DMS114 treated with DMSO at 0.1 percent for 48 hours (cell line): ENCODE results near the gene HBS1L.

Experiments
- DNase-seq: peaks from one replicate; lab custom pipeline; 2025; ENCODE audit not compliant: unreplicated experiment; lab: John Stamatoyannopoulos, UW

HBS1L gene

DNA sequence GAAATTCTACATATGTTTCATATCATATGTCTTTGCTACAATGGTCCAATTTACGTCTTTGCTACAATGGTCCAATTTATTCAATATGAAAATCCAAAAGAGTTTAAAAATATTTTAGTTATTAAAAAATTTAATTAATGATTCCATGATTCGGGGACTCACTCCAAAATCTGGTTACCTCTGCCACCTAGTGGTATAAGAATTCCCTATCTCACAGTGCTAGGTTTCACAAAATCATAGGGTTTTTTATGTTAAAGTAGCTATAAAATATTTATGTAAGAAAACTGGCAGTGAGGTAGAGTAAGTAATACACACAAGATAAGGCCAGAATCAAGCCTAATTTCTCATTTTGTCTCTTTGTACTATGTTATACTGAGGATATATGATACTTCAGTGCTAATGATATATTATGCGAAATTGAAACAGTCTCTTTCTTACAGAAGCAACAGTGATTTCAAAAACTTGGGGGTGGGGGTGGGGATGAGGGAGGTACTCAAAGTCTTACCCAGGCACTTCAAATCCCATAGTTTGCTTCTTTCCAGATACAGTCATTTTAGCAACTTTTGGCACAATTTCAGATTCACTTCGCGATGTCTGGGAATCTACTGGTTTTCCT, 52.3 kb downstream of the HBS1L start:
- DNase-seq: peak; percentile 9

DNA sequence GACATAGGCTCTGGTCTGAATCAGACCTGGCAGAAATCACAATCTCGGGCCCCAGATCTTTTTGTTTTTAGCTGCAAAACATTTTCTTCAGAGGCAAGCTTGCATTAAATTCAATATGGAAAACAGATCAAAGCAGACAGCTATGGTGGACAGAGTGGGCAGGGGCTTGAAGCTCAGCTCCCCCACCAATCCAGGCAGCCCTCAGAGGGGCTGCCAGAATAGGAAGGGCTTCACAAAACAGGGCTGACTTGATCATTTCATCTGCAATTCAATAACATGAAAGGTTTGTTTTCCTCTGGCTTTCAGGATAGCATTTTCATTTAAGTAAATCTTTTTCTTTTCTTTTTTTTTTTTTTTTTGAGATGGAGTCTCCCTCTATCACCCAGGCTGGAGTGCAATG, 55.5 kb downstream of the HBS1L start:
- no peak for DNase-seq

DNA sequence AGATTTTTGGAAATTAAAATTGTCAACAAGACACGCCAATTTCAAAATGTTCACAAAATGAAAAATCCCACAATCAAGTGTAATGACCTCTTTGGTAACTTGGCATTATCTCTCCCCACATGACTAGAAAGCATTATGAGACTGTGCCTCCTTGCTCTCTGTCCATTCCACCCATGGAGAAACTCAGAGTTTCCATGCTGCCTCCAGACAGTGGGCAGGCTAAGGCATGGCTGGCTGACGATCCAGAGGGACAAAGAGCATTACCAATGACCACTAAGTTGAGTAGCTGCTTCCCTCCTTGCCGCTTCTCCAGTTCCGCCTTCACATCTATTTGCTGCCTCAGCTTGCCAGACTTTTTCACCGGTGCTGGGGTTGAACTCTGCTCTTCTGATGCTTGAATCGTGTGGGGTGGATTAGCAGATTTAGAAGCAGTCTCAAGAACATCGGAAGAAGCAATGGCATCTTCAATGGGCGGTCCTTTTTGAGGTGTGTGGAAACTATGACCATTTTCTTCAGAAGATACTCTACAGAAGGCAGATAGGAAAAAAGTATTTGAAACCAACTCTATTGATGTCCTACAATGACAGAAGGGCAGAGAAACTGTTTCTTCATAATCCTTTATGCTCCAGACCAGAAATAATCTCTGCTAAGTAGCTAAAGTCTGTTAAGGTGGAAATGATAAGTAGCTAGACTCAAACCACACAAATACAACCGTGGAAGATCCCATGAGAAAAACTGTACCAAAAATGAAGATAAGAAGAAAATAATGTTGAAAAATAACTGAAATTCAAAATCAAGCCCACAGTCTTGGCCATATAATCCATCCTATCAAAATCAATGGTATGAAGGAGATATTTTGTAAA, 57.3 kb downstream of the HBS1L start:
- no peak for DNase-seq

DNA sequence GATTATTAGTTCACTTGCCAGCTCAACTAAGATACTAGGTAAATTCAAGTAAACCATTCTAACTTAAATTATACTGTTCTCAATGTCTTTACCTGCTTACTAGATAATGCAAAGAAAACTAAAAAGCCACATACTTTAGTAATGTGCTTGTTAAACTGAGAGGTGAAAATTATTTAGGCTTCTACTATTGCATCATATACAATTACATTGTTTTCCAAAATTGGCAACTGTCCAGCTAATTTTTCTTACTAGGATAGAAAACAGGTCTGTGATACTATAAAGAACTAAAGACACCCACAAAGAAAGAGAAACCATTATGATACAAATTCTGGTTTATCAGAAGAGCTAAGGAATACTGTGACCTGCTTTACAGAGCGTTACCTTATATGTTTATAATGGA, 59.1 kb downstream of the HBS1L start:
- no peak for DNase-seq

DNA sequence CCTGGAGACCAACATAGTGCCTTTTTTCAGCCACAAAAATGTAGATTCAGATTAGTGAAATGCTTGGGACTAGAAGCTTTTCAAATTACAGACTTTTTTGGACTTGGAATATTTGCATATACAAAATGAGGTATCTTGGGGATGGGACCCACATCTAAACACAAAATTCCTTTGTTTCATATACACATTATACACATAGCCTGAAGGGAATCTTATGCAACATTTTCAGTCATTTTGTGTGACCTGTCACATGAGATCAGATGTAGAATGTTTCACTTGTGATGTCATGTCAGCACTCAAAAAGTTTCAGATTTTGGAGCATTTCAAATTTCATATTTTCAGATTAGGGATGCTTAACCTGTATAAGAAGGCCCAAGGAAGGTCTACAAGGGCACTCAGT, 60.2 kb downstream of the HBS1L start:
- no peak for DNase-seq

DNA sequence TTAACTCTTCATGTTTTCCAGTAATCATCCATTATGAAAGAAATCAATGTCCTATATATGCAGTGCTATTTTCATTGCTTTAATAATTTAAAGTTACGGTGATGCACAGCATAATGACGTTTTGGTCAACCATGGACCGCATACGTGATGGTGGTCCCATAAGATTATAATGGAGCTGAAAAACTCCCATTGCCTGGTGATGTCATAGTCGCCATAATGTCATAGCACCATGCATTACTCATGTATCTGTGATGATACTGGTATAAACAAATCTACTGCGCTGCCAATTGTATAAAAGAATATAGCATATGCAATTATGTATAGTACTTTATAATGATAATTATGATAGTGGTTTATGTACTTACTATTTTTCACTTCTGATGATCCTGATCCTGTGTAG, 62.5 kb downstream of the HBS1L start:
- no peak for DNase-seq

DNA sequence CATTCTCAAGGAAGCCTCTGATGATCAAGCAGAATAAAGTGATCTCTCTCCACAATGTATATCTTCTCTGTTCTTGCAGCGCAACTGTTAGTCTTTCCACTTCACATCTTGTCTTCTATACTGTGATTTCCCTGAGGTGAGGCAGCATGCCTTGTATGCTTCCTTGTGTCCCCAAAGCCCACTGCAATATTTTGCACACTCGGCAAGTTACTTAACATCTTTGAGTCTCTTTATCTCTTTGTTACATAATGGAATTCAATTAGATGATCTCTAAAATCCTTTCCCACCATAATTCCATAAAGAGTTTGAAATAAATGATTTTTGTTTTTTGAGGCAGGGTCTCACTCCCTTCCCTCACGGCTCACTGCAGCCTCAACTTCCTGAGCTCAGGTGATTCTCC, 64.4 kb downstream of the HBS1L start:
- DNase-seq: no peak

DNA sequence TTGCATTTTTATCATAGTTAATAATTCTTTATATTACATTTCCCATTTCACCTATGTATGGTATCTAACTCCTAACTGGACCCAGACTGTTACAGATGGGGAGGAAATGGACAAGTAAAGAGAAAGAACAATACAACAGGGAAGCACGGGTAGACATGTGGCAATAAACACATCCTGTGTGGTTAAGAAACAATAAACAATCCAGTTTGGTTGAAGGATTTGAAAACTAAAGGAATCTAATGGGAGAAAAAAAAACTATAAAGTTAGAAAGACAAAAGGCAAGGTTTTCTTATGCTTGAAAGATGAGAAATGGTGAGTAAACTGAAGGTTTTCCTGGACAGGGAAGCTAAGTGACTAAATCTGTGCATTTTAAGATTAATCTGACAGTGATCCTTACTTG, 69.8 kb downstream of the HBS1L start:
- DNase-seq: no peak

DNA sequence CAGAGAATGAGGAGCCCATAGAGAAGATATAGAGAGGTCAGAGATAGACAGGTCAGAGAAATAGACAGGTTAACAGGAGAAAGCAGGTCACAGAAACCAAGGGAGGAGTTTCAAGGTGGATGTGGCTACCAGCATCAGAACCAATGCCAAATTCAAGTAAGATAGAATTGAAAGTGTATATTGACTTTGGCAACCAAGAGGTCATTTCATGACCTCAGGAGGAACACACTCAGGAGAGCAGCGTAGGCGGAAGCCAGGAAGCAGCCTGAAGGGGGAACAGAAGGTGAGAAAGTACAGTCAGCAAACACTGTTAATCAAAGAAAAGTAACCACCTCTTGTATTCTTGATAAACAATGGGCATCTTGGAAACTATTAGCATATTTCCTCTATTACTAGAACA, 70.8 kb downstream of the HBS1L start:
- no peak for DNase-seq

DNA sequence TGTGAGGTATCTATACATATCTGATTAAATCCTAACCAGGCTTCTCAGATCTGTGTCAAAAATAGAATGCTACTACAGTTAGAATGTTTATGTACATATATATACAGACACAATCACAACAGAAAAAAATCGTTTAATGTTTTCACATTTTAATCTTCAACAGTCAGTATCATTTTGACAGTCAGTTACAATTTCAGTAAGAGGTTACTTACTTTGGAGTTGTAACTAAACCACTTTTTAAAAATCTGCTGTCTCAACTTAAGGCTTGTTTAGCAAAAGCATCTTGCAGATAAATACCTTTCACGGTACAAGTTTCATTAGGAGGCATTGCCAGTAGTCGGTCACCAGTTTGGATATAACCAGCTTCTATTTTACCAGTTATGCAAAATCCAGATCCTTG, 72.5 kb downstream of the HBS1L start:
- no peak for DNase-seq

DNA sequence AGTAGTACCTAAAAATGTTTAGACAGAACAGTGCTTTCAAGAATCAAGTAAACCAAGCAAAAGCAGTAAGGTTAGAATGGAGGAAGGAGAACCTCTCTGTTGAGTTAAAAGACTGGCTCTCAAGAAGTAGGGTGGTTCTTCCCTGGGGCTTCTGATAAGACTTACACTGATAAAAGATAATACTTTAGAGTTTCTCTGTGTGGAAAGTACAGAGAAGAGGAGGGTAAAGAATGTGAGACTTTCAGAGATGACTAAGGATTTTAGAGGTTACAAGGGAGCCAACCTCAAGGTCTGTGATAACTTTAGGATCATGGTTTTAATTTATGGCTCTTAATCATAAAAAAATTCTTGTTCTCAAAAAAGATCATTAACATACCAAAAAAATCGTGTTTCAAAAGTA, 73.8 kb downstream of the HBS1L start:
- no peak for DNase-seq

DNA sequence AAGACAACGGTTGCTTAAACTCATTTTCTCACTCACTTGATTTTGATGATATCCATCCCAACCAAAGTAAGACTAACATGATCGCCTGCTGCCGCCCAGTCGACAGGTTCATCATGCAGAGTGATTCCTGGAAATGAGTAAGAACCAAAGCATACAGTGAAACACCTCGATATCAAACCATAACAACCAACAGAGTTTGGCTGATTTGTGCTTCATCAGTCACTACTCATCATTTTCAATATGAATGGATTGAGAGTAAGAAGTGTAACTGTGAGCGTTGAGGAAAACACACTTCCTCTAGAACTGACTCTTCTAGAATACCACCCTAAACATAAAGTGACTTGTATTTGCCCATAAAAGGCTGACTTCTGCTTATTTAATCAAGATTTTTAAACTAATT, 75.5 kb downstream of the HBS1L start:
- DNase-seq: no peak

DNA sequence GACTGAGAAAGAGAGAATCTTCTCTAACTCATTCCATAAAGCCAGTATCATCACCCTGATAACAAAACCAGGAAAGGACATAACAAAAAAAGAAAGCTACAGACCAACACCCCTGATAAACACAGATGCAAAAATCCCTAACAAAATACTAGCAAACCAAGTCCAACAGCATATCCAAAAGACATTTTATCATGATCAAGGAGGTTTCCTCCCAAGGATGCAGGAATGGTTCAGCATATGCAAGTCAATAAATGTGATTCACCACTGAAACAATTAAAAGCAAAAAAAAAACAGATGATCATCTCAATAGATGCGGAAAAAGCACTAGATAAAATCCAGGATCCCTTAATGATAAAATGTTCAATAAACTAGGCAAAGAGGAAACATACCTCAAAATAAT, 80.3 kb downstream of the HBS1L start:
- DNase-seq: no peak

DNA sequence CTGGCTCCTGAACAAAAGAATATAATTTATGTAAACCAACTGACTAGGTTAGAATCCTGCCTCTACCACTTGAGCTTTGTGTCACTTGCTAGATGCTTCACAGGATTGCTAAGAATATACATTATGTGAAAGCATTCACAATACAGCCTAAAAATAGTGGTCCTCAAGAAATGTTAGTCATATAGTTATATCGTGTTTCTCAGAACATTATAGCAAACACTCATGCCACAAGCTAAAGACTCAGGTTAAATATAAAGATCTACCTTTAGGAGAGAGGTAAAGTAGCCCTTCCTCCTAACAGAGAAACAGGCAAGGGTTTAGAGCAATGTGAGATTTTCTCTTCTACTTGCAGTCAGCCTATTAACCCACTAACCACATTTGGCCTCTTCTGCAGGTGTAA, 86.9 kb downstream of the HBS1L start:
- DNase-seq: no peak

DNA sequence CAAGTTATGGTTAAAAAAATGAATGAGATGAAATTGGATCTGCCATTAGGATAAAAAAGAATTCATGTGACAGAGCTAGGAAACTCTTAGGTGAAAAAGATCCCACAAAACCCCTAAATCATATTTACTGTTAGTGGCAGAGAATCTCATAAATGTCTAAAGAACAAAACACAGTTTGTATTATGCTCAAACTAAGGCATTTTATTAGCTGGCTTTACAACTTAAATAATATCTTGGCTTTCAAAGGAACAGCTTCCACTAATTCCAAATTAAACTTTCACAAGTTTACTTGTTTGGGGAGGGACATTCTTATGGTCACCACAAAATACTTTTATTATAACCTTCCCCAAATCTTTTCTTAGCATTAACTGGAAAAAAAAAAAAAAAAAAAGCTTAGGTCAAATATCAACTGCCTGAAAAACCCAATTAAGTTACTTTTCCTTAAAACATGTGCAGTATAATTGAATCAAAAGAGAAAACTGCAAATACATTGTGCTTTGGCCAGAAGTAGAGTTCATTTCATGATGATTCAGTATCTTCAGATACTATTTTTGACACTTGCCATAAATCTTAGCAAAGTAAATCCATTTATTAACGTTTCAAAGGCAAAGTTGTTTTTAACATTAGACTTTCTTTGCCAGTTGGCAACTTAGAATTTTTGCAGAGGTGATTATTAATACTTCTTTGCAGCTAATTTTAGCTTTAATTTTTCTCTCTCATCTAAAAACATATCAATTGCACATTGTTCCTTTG, 90.0 kb downstream of the HBS1L start:
- DNase-seq: no peak

DNA sequence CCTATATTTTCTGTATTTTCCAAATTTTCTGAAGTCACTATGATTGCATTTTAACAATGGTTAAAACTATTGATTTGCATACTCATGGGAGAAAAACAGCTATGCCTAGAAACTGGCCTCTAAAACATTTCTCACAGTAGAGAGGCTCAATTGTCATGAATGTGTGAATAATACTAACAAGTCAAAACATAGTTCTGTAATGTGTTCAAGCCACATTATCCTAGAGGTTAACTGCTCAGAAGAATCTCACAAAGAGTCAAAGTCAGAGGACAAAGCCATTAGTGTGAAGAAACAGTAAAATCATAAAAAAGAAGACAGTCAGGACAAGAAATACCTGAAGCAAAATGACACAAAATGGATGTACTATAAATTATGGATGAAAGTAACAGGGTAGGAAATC, 92.2 kb downstream of the HBS1L start:
- DNase-seq: no peak

DNA sequence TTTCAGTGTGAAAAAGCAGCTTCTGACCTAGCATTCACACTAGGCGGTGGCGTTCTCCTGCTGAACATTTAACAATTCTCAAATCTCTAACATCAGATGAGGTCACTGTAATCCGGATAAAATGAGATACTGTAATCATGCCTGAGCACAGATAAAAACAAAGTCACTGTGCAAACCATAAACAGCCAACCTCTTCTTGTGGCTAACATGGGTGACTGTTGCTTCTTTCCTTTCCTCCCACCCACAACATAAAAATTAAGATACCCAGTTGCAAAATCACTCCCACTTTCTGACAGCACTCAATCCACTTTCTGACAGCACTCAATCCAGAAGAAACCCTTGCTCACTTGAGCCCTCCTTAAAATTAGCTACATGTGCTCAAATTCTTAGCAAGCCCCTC, 93.3 kb downstream of the HBS1L start:
- DNase-seq: no peak

DNA sequence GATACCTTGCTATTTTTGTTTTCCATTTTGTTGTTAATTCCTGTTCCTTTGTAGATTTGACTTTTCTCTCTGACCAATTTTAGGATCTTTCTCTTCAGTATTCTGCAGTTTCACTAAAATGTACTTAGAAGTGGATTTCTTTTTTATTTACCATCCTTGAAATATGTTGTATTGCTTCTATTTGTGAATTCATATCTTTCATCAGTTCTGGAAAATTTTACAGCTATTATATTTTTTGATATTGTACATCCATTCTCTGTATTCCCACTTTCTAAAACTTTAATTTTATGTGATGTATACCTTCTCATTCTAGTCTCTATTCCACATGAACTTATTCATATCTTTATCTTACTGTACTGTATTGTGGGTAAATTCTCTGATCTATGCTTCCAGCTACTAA, 95.0 kb downstream of the HBS1L start:
- DNase-seq: no peak

DNA sequence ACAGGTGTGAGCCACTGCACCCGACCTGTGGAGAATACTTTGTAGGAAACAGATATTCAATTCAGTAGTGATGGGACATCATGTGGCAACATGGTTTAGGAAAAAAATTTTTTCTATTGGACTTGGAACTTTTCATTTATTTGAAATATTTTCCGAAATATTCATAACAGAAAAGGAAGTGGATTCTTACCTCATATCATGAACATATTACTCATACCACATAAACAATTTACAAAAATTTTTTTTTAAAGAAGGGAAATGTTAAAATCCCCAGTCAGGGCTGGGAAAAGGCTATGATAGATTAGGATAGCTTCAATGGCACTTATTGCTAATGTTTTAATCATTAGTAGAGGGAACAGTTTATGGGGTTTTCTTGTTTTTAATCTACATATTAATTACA, 97.9 kb downstream of the HBS1L start:
- DNase-seq: no peak

DNA sequence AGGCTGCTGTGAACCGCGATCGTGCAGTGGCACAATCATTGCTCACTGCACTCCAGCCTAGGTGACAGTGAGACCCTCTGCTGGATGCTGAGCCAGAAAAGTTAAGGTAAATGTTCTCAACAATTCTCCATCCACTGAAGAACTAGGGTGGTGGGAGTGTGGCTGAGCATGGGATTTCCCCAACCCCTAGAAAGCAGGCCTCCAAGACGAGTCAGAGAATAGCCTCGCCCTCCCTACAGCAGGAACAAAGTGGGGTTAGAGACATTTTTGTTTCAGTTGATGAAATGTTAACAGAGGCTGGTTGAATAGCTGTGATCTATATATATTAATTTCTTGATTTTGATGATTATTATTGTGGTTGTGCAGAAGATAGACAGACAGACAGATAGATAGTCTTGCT, 98.6 kb downstream of the HBS1L start:
- DNase-seq: no peak

DNA sequence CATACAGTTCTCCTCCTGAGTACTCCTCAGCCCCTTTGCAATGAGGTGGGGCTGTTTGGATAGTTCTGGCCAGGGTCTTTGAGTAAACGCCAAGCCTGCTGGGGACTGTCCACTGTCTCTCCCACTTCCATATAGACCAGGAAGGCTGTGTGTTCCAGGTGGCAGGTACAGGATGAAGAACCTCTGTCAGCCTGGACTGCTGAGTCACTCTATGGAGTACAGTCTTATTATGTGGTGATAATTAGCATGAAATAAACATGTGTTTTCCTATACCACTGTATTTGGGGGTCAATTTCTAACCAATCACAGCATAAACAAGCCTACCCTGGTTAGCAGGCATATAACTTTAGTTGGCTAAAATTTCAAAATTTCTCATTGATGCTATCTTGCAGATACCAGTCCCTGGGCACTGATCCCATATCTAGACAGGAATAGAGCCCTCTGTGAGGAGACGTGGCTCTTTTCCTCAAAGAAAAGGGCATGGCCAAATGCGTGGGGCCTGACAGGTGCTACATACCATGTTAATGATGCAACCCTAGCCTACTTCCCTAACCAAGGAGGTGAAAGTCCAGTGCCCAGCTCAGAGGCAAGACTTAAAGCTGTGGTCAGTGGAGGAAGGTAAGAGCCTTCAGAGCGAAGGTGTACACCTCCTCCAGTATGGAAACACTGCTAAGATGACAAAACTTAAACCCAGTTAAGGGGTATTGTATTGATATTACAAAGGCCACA, 100.2 kb downstream of the HBS1L start:
- no peak for DNase-seq
